Muscle layer of colon (tissue), 2 donors: Measurements from ENCODE around the gene ASB5.
A peak's percentile ranks its signal among the peaks of the same experiment; 100 is the strongest.

Experiments used
- H3K27ac ChIP-seq: one replicate; pipeline ENCODE4 v1.7.0; 2013; ENCODE audit warnings: low read depth, mild to moderate bottlenecking, low read length, moderate library complexity
- H3K27me3 ChIP-seq, 2 donors: one replicate each; pipeline ENCODE4 v1.7.0; 2013; ENCODE audit warnings: low read length in 2 of 2, mild to moderate bottlenecking in 2 of 2; ENCODE audit not compliant: insufficient read depth in 2 of 2, control insufficient read depth in 1 of 2
- H3K36me3 ChIP-seq: one replicate; pipeline ENCODE4 v1.7.0; 2013; ENCODE audit warnings: mild to moderate bottlenecking, low read length; ENCODE audit not compliant: insufficient read depth
- H3K4me1 ChIP-seq: one replicate; pipeline ENCODE4 v1.7.0; 2013; ENCODE audit warnings: mild to moderate bottlenecking, low read length; ENCODE audit not compliant: insufficient read depth
- H3K4me3 ChIP-seq, 2 donors: one replicate each; pipeline ENCODE4 v1.7.0; 2013; ENCODE audit warnings: low read length in 2 of 2, low read depth in 1 of 2, mild to moderate bottlenecking in 1 of 2, moderate library complexity in 1 of 2
- H3K9ac ChIP-seq: one replicate; pipeline ENCODE4 v1.7.0; 2013; ENCODE audit warnings: low read length
- H3K9me3 ChIP-seq: one replicate; pipeline ENCODE4 v1.7.0; 2013; ENCODE audit warnings: mild to moderate bottlenecking, low read length
- donor health status: abdominal sarcoma.
- donor health status: Adenocarcinoma of cecum.

ASB5 gene

GRCh38 chr4:176256921-176257320, 12.1 kb downstream of the ASB5 start:
- Histone ChIP-seq H3K9me3 (no peaks in the 10 kb centered on the region), H3K9ac (no peak overlapping the region), H3K27me3 (no peaks in the 10 kb centered on the region), H3K27ac (no peak overlapping the region), H3K36me3 (no peaks in the 10 kb centered on the region), H3K4me1 (peaks cover 17% of the 10 kb centered on the region), H3K4me3 (no peak overlapping the region)

- Histone ChIP-seq H3K27ac (no peak overlapping the region), H3K9ac (no peak overlapping the region), H3K36me3 (no peaks in the 10 kb centered on the region), H3K4me1 (peaks cover 33% of the 10 kb centered on the region), H3K27me3 (no peaks in the 10 kb centered on the region), H3K9me3 (no peaks in the 10 kb centered on the region), H3K4me3 (no peak overlapping the region)
Observed at GRCh38 chr4:176242764-176243347, 26.2 kb downstream of the ASB5 start.

- Histone ChIP-seq H3K27me3 (no peaks in the 10 kb centered on the region), H3K27ac (no peak overlapping the region), H3K9ac (no peak overlapping the region), H3K4me1 (peaks cover 45% of the 10 kb centered on the region), H3K9me3 (no peaks in the 10 kb centered on the region), H3K4me3 (no peak overlapping the region), H3K36me3 (no peaks in the 10 kb centered on the region)
Observed at GRCh38 chr4:176241703-176242102, 27.3 kb downstream of the ASB5 start.

- Histone ChIP-seq H3K4me1 (peaks cover 58% of the 10 kb centered on the region), H3K9me3 (no peaks in the 10 kb centered on the region), H3K27ac (peak overlapping the region; percentile 79), H3K36me3 (no peaks in the 10 kb centered on the region), H3K4me3 (no peak overlapping the region), H3K9ac (peak overlapping the region; percentile 25), H3K27me3 (no peaks in the 10 kb centered on the region)
Observed at GRCh38 chr4:176238826-176239225, 30.2 kb downstream of the ASB5 start.

GRCh38 chr4:176238157-176238610, 30.8 kb downstream of the ASB5 start:
- peak overlapping the region; percentile 25 for H3K9ac ChIP-seq

GRCh38 chr4:176236946-176237345, 32.1 kb downstream of the ASB5 start:
- H3K4me3 ChIP-seq, result no peak overlapping the region
- H3K9me3 ChIP-seq, result no peaks in the 10 kb centered on the region
- no peaks in the 10 kb centered on the region for H3K27me3 ChIP-seq
- H3K9ac ChIP-seq, result peak overlapping the region; percentile 37
- H3K4me1 ChIP-seq, result peaks cover 55% of the 10 kb centered on the region
- H3K36me3 ChIP-seq, result no peaks in the 10 kb centered on the region
- H3K27ac ChIP-seq, result peak overlapping the region; percentile 29

More at GRCh38 chr4:176238157-176238610, 30.8 kb downstream of the ASB5 start:
- no peaks in the 10 kb centered on the region for H3K9me3 ChIP-seq
- H3K27me3 ChIP-seq, result no peaks in the 10 kb centered on the region
- no peak overlapping the region for H3K4me3 ChIP-seq
- no peaks in the 10 kb centered on the region for H3K36me3 ChIP-seq
- H3K4me1 ChIP-seq, result peaks cover 58% of the 10 kb centered on the region
- peak overlapping the region; percentile 79 for H3K27ac ChIP-seq

- Histone ChIP-seq H3K9me3 (no peaks in the 10 kb centered on the region), H3K27ac (peak overlapping the region; percentile 4), H3K36me3 (no peaks in the 10 kb centered on the region), H3K4me3 (no peak overlapping the region), H3K27me3 (no peaks in the 10 kb centered on the region), H3K4me1 (peaks cover 36% of the 10 kb centered on the region), H3K9ac (no peak overlapping the region)
Observed at GRCh38 chr4:176230836-176231235, 38.2 kb downstream of the ASB5 start.

- no peaks in the 10 kb centered on the region for H3K9me3 ChIP-seq
- H3K27me3 ChIP-seq, result no peaks in the 10 kb centered on the region
- no peaks in the 10 kb centered on the region for H3K36me3 ChIP-seq
- H3K9ac ChIP-seq, result no peak overlapping the region
- H3K4me1 ChIP-seq, result peaks cover 34% of the 10 kb centered on the region
- peak overlapping the region in 1 of 2 donors; percentile 13 for H3K4me3 ChIP-seq
- peak overlapping the region; percentile 19 for H3K27ac ChIP-seq
Observed at GRCh38 chr4:176229645-176230044, 39.4 kb downstream of the ASB5 start.

- Histone ChIP-seq H3K4me1 (peaks cover 30% of the 10 kb centered on the region), H3K27me3 (no peaks in the 10 kb centered on the region), H3K9ac (no peak overlapping the region), H3K9me3 (no peaks in the 10 kb centered on the region), H3K4me3 (no peak overlapping the region), H3K27ac (no peak overlapping the region), H3K36me3 (no peaks in the 10 kb centered on the region)
Observed at GRCh38 chr4:176226736-176227135, 42.3 kb downstream of the ASB5 start.

- Histone ChIP-seq H3K4me1 (peaks cover 10% of the 10 kb centered on the region), H3K4me3 (no peak overlapping the region), H3K9ac (no peak overlapping the region), H3K9me3 (no peaks in the 10 kb centered on the region), H3K27ac (no peak overlapping the region), H3K36me3 (no peaks in the 10 kb centered on the region), H3K27me3 (no peaks in the 10 kb centered on the region)
Observed at GRCh38 chr4:176223561-176223960, 45.5 kb downstream of the ASB5 start.

GRCh38 chr4:176222149-176222548, 46.9 kb downstream of the ASB5 start:
- Histone ChIP-seq H3K27ac (no peak overlapping the region), H3K27me3 (no peaks in the 10 kb centered on the region)

GRCh38 chr4:176217510-176217909, 51.5 kb downstream of the ASB5 start:
- no peak overlapping the region for H3K4me3 ChIP-seq
- no peaks in the 10 kb centered on the region for H3K27me3 ChIP-seq
- H3K9me3 ChIP-seq, result no peaks in the 10 kb centered on the region
- no peaks in the 10 kb centered on the region for H3K4me1 ChIP-seq
- H3K27ac ChIP-seq, result no peak overlapping the region
- no peaks in the 10 kb centered on the region for H3K36me3 ChIP-seq
- H3K9ac ChIP-seq, result no peak overlapping the region

More at GRCh38 chr4:176222149-176222548, 46.9 kb downstream of the ASB5 start:
- H3K9me3 ChIP-seq, result no peaks in the 10 kb centered on the region
- no peaks in the 10 kb centered on the region for H3K36me3 ChIP-seq
- H3K9ac ChIP-seq, result no peak overlapping the region
- peaks cover under 1% of the 10 kb centered on the region for H3K4me1 ChIP-seq
- H3K4me3 ChIP-seq, result no peak overlapping the region
